Suprapubic skin (tissue), 4 donors: Measurements from ENCODE around the gene LRRFIP1. TPM values are rescaled to one million over a fixed set of nuclear protein-coding genes. Genes with fewer than 3 reads are reported as not detected.
A peak's percentile ranks its signal among the peaks of the same experiment; 100 is the strongest.

ENCODE experiments used
- DNase-seq, 2 donors: peaks; one replicate each; pipeline ENCODE4 v3.0.0-alpha.2; 2019; ENCODE audit warnings: low spot score in 2 of 2
- H3K27ac ChIP-seq: fragments of 200-600 bp; sonication (generic); one replicate; pipeline ENCODE4 v1.5.1; 2019
- H3K27me3 ChIP-seq: fragments of 200-600 bp; sonication (generic); one replicate; pipeline ENCODE4 v1.5.1; 2019
- H3K36me3 ChIP-seq: fragments of 200-600 bp; sonication (generic); one replicate; pipeline ENCODE4 v1.5.1; 2019
- H3K4me1 ChIP-seq: fragments of 200-600 bp; sonication (generic); one replicate; pipeline ENCODE4 v1.5.1; 2019
- H3K4me3 ChIP-seq: fragments of 200-600 bp; sonication (generic); one replicate; pipeline ENCODE4 v1.5.1; 2019; ENCODE audit warnings: mild to moderate bottlenecking
- H3K9me3 ChIP-seq: fragments of 200-600 bp; sonication (generic); one replicate; pipeline ENCODE4 v1.5.1; 2019
- EP300 ChIP-seq: sonication (generic); formaldehyde crosslinking; IDR thresholded peaks from one replicate; pipeline ENCODE4 v1.6.1; 2017; ENCODE audit warnings: antibody characterized with exemption
- POLR2A ChIP-seq, 2 donors: fragments of 450-650 bp; IDR thresholded peaks; one replicate each; pipeline ENCODE4 v1.6.1; 2017; ENCODE audit warnings: antibody characterized with exemption in 2 of 2, mild to moderate bottlenecking in 2 of 2, moderate library complexity in 2 of 2
- POLR2AphosphoS5 ChIP-seq, 3 donors: sonication (generic); formaldehyde crosslinking; IDR thresholded peaks; one replicate each; pipeline ENCODE4 v1.6.1; 2017; ENCODE audit warnings: antibody characterized with exemption in 3 of 3
- WGBS: methylation state at CpG from one replicate; pipeline ENCODE4 v1.1.5; 2018; 5-methylcytosine and 5-hydroxymethylcytosine counted together
- total RNA-seq, 4 donors: library from RNA; depleted of rRNA; stranded (reverse); fragments of >200 nt; gene quantifications; one replicate each; pipeline ENCODE4 v1.1.0, GENCODE V29; 2016
- TF ChIP-seq, protein P1 (sequence below), 2 donors: fragments of 200-600 bp in 1 of 2; fragments of 450-650 bp in 1 of 2; sonication (generic) in 1 of 2; IDR thresholded peaks; one replicate each; pipeline ENCODE4 v1.5.1; 2016 to 2019; ENCODE audit warnings: antibody characterized with exemption in 2 of 2, mild to moderate bottlenecking in 1 of 2, moderate library complexity in 1 of 2

LRRFIP1 gene
- total RNA-seq, 4 donors from 2014 or later = 100 to 150 (median 109) TPM

GRCh38 chr2:237669283-237669627 is 41.9 kb downstream of the LRRFIP1 start:
- H3K27me3 ChIP-seq = no peaks in the 10 kb centered on the region
- H3K27ac ChIP-seq = peak overlapping the region; percentile 36
- WGBS = 54% methylated on average over 3 of the region's 3 CpGs
- no peaks in the 10 kb centered on the region for H3K9me3 ChIP-seq
- no peaks in the 10 kb centered on the region for H3K36me3 ChIP-seq
- H3K4me1 ChIP-seq = peaks cover 22% of the 10 kb centered on the region
- no peak overlapping the region for H3K4me3 ChIP-seq
- DNase-seq = no peak
- TF ChIP-seq POLR2A (IDR thresholded peaks at IDR 0.05) (no peak), EP300 (no peak), POLR2AphosphoS5 (IDR thresholded peaks at IDR 0.05) (no peak)
- TF ChIP-seq, protein P1, sequence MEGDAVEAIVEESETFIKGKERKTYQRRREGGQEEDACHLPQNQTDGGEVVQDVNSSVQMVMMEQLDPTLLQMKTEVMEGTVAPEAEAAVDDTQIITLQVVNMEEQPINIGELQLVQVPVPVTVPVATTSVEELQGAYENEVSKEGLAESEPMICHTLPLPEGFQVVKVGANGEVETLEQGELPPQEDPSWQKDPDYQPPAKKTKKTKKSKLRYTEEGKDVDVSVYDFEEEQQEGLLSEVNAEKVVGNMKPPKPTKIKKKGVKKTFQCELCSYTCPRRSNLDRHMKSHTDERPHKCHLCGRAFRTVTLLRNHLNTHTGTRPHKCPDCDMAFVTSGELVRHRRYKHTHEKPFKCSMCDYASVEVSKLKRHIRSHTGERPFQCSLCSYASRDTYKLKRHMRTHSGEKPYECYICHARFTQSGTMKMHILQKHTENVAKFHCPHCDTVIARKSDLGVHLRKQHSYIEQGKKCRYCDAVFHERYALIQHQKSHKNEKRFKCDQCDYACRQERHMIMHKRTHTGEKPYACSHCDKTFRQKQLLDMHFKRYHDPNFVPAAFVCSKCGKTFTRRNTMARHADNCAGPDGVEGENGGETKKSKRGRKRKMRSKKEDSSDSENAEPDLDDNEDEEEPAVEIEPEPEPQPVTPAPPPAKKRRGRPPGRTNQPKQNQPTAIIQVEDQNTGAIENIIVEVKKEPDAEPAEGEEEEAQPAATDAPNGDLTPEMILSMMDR (IDR thresholded peaks at IDR 0.05) = no peak

- DNase-seq = peak; percentile 86 to 89
These were observed 42.4 kb downstream of the LRRFIP1 start for GRCh38 chr2:237669628-237670392.

DNA sequence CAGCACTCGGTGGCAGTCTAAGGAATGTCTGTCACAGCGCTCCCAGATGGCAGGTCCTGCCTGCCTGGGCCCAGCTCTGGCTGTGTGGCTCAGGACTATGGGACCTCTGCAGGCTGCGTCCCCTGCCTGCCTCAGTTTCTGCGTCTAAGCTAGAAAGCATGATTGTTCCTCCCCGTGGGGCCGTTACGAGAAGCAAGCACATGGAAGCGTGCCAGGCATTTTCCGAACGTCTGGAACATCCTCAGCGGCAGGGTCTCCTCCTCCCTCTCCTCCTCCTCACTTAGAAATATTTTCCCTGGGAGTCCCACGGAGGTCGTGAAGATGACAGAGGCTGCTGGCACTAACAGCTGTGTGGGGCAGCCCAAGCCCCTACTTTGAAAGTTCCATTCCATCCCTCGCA is 43.3 kb downstream of the LRRFIP1 start:
- 62% methylated on average over 7 of the region's 14 CpGs for WGBS
- DNase-seq = no peak
- H3K27ac ChIP-seq = peak overlapping the region; percentile 57
- H3K4me3 ChIP-seq = no peak overlapping the region
- peaks cover 36% of the 10 kb centered on the region for H3K4me1 ChIP-seq
- H3K36me3 ChIP-seq = no peaks in the 10 kb centered on the region
- TF ChIP-seq POLR2A (IDR thresholded peaks at IDR 0.05) (no peak), POLR2AphosphoS5 (IDR thresholded peaks at IDR 0.05) (no peak), EP300 (no peak)
- TF ChIP-seq, protein P1 (IDR thresholded peaks at IDR 0.05) = no peak
- no peaks in the 10 kb centered on the region for H3K9me3 ChIP-seq
- no peaks in the 10 kb centered on the region for H3K27me3 ChIP-seq

More at GRCh38 chr2:237669628-237670392, 42.4 kb downstream of the LRRFIP1 start:
- no peaks in the 10 kb centered on the region for H3K36me3 ChIP-seq
- peaks cover 27% of the 10 kb centered on the region for H3K4me1 ChIP-seq
- 63% methylated on average over 21 of the region's 21 CpGs for WGBS
- no peak overlapping the region for H3K4me3 ChIP-seq
- TF ChIP-seq EP300 = no peak
- TF ChIP-seq POLR2AphosphoS5 (IDR thresholded peaks at IDR 0.05) = peak in 2 of 3 donors; percentile 33 to 36
- TF ChIP-seq, protein P1 (IDR thresholded peaks at IDR 0.05) = no peak
- peak in 1 of 2 donors; percentile 12 for TF ChIP-seq POLR2A (IDR thresholded peaks at IDR 0.05)
- H3K27me3 ChIP-seq = no peaks in the 10 kb centered on the region
- H3K9me3 ChIP-seq = no peaks in the 10 kb centered on the region
- H3K27ac ChIP-seq = peak overlapping the region; percentile 57

DNA sequence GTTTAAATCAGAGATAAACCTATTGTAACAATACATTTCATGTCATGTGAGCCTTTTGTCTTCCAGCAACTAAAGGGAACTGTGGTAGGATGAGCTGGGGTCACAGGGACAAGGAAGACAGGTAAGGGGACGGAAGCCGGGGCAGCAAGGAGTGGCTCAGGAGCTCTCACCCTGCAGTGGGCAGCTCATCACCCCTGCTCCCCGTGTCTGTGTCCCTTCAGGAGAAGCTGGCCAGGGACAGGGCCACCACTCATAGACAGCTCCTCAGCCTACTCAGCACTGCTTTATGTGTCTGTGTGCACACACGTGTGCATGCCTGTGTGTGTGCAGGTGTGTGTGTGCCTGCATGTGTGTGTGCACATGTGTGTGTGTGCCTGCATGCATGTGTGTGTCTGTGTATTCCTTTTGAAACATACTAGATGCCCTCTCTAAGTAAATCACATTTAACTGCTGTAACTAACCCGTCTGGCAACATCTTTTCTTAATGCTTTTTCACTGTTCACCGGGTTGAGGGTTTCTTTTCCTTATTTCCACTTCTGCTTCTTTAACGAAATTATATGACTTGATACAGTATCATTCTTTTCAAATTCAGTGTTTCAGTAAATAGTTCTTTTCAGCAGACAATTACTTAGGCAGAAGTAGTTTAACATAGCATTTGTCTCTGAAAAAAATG is 44.2 kb downstream of the LRRFIP1 start:
- no peaks in the 10 kb centered on the region for H3K9me3 ChIP-seq
- H3K4me1 ChIP-seq = peaks cover 42% of the 10 kb centered on the region
- no peak for DNase-seq
- H3K36me3 ChIP-seq = no peaks in the 10 kb centered on the region
- WGBS = 86% methylated on average over 7 of the region's 7 CpGs
- no peak overlapping the region for H3K4me3 ChIP-seq
- H3K27me3 ChIP-seq = no peaks in the 10 kb centered on the region
- TF ChIP-seq POLR2AphosphoS5 (IDR thresholded peaks at IDR 0.05) (no peak), EP300 (no peak), POLR2A (IDR thresholded peaks at IDR 0.05) (no peak)
- TF ChIP-seq, protein P1 (IDR thresholded peaks at IDR 0.05) = no peak
- H3K27ac ChIP-seq = no peak overlapping the region

DNA sequence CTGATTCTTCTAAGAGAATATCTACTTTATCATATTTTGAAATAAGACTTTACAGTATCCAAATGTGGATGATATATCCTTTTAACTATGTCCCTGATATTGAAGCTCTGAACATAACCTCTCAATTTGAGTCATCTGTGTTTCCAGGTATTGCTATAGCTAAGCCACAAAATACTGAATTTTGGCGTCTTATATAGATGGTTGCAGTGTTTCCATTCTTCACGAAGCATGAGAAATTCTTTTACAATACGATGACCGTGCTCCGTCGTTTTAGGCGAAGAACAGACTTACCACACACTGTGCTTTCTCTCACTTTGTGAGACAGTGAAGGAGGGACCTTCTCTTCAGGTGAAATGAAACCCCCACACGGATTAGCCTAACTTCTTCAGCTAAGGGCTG is 45.3 kb downstream of the LRRFIP1 start:
- H3K4me3 ChIP-seq = no peak overlapping the region

More for the DNA sequence above, 45.3 kb downstream of the LRRFIP1 start:
- DNase-seq = no peak
- H3K36me3 ChIP-seq = no peaks in the 10 kb centered on the region
- no peak overlapping the region for H3K27ac ChIP-seq
- TF ChIP-seq POLR2AphosphoS5 (IDR thresholded peaks at IDR 0.05) (no peak), EP300 (no peak), POLR2A (IDR thresholded peaks at IDR 0.05) (no peak)
- TF ChIP-seq, protein P1 (IDR thresholded peaks at IDR 0.05) = no peak
- H3K4me1 ChIP-seq = peaks cover 46% of the 10 kb centered on the region
- 79% methylated on average over 8 of the region's 8 CpGs for WGBS
- no peaks in the 10 kb centered on the region for H3K9me3 ChIP-seq
- no peaks in the 10 kb centered on the region for H3K27me3 ChIP-seq
